Subcutaneous adipose tissue (tissue), 4 donors: ENCODE data around the gene XPC. TPM values are rescaled to one million over a fixed set of nuclear protein-coding genes. Genes with fewer than 3 reads are reported as not detected.

Source experiments
- total RNA-seq, 4 donors: library from RNA; depleted of rRNA; stranded (reverse); fragments of >200 nt; gene quantifications; one replicate each; pipeline ENCODE4 v1.1.0, GENCODE V29; 2016
- TF ChIP-seq, protein P1 (sequence below): fragments of 450-650 bp; IDR thresholded peaks from one replicate; pipeline ENCODE4 v1.5.1; 2016; ENCODE audit warnings: low read depth, mild to moderate bottlenecking, control low read depth, antibody characterized with exemption, moderate library complexity

The XPC gene
- total RNA-seq, 4 donors from 2014 or later = 25.4 to 70.6 (median 46.0) TPM

DNA sequence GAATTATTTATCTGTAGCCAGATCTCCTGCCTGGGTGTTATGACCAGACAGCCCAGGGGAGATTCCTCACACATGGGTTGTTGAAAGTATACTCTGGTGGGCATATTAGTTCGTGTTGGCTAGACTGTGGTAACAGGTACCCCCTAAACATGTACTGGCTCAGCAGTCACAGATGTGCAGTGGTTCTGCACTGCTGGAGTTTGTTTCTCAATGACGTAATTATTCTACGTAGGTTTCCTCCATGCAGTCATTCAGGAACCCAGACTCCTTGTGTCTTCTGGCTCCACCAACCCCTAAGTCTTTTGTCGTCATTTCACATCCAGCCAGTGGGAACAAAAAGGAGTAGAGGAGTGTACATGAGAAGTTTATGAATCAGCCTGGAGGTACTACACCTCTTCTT lies 16.5 kb upstream of the XPC start:
- TF ChIP-seq, protein P1, sequence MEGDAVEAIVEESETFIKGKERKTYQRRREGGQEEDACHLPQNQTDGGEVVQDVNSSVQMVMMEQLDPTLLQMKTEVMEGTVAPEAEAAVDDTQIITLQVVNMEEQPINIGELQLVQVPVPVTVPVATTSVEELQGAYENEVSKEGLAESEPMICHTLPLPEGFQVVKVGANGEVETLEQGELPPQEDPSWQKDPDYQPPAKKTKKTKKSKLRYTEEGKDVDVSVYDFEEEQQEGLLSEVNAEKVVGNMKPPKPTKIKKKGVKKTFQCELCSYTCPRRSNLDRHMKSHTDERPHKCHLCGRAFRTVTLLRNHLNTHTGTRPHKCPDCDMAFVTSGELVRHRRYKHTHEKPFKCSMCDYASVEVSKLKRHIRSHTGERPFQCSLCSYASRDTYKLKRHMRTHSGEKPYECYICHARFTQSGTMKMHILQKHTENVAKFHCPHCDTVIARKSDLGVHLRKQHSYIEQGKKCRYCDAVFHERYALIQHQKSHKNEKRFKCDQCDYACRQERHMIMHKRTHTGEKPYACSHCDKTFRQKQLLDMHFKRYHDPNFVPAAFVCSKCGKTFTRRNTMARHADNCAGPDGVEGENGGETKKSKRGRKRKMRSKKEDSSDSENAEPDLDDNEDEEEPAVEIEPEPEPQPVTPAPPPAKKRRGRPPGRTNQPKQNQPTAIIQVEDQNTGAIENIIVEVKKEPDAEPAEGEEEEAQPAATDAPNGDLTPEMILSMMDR = no peak

DNA sequence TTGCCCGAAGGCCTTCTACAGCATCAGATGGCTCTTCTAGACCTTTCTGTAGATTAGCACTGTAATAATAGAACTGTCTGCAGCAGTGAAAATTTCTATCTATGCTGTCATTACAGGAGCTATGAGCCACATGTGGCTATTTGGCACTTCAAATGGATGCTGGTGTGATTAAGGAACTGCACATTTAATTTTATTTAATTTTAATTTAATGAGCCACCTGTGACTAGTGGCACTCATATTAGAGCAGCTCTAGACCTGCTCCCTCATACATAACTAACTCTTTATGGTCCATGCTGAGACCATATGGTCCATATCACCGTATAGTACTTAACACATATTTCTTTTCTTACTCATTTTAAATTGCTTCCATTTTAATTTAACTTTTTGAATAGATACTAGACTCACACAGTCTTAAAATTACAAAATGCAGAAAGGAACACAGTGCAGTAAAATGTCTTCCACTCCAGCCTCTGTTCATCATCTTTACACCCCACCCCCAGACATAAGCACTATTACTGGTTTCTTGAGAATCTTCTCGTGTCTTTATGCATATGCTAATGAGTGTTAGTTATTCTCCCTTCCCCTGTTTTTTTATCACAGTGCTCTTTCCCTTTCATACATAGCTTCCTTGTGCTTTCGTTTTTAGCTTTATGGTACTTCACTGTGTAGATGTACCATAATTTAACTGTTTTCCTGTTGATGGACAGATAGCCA lies 9.8 kb upstream of the XPC start:
- TF ChIP-seq, protein P1 = no peak

DNA sequence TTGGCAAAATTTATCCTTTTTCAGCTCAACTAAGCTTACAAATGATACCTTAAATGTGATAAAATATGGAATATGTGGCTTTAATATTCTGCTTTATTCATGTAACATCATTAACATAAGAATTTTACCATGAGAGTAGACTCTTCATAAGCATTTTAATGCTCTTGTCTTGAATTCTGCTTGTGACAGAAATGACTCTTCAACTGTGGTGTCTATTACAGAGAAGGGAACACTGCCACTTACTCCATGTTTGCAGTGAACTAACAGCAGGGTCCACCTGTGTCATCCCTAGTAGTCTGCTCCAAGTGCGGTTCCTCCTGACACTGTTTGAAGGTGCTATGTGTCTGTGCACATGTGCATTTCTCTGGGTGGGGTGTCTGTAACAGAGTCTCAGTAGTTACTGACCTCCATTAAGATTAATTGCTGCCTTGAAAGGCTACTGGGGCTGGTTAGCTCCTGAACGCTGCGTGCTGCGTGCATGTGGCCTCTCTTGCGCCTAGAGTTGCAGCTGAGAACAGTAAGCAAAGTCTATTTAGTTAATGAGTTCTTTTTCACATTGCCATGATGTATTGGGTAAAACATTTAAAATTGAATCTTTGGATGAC lies 8.6 kb upstream of the XPC start:
- TF ChIP-seq, protein P1 = no peak

DNA sequence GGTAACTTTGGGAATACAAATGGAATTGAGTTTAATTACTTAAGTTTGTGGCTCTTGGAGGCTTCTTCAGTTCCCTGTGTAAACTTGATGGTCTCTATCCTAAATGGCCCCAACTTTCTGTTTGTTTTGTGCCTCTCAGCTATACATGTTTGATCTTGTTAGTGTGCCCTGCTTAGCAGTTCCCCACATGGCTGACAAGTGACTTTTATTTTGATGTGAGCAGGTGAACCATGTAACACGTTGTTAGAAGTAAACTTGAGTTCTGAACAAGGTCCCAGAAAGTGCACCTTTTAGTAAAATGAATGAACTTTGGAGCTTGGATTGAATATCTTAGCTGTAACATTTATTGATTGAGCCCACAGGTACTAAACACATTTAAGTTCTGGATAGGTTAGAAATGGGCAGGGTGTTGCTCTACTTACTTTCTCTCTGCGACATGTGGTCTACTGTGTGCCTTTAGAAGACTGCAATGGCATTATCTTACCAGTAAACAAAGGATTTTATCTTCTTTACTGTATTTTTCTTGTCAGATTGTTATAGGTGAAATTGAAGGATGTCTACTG lies 4.7 kb upstream of the XPC start:
- TF ChIP-seq, protein P1 = no peak

DNA sequence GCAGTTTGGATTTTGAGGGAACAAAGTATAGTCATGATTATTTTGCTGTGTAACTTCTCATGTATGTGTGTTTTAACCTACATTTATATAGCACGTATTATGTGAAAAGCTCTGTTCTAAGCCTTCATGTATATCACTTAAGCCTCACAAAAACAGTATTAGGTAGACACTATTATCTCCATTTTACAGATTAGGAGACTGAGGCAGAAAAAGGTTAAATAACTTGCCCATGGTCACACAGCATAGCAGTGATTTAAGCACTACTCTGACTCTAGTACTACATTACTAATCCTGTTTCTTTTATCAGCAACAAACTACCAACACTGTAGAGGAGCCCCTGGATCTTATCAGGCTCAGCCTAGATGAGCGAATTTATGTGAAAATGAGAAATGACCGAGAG lies 2.9 kb upstream of the XPC start:
- TF ChIP-seq, protein P1 = no peak

DNA sequence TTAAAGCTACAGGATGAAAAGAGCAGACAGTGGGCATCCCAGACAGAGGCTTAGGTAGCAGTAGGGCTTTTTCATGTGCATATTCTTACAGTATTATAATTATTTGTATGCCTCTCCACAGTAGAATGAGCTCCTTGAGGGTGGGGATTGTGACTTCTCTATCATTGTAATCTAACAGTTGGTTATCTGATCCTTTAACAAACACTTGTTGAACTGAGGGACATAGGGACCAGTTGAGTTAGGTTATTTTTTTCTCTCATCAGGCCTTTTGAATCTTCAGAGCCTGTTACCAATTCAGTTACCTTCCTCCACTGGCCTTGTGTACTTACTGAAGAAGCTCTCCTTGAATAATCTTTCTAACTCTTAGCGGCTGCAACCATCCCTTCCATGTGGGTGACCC lies 1.4 kb upstream of the XPC start:
- TF ChIP-seq, protein P1 = no peak

DNA sequence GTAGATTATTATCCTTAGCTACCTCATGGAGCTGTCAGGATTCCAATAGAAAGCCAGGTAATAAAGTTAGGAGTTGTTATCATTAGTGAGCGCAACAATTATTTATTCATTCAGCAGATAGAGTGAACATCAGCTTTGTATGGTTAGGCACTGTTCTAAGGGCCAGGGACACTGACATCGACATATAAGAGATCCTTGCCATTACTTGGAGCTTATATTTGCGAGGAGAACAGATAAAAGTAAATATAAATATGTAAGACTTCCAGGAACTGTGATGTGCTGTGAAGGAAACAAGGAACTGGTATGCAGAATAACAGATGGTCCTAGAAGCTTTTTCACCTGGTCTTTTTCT lies 689 bp upstream of the XPC start:
- TF ChIP-seq, protein P1 = no peak
